Measurements from ENCODE around the gene CDKL5.
A peak's percentile ranks its signal among the peaks of the same experiment; 100 is the strongest.

The CDKL5 gene

GRCh38 chrX:18613930-18614639 lies 188.7 kb downstream of the CDKL5 start:
- no peaks in the 10 kb centered on the region for H3K27me3 ChIP-seq (ENCODE audit: control insufficient read depth, insufficient read depth, low read length)
- H3K36me3 ChIP-seq (ENCODE audit: control insufficient read depth, insufficient read depth, low read length) = peaks cover 25% of the 10 kb centered on the region
- no peaks in the 10 kb centered on the region for H3K9me3 ChIP-seq (ENCODE audit: control insufficient read depth, insufficient read depth, low read depth, low read length)
- peaks cover 4% of the 10 kb centered on the region; the same call in 1 of the 2 replicates for H3K4me1 ChIP-seq (ENCODE audit: control insufficient read depth, insufficient read depth, low read length)
- no peak overlapping the region for H3K27ac ChIP-seq (ENCODE audit: low read depth, low read length)
- H3K9ac ChIP-seq (ENCODE audit: low read length) = no peak overlapping the region
- no peak overlapping the region for H3K4me3 ChIP-seq (ENCODE audit: low read depth, low read length)

GRCh38 chrX:18616688-18617406 lies 191.4 kb downstream of the CDKL5 start:
- Histone ChIP-seq H3K27ac (ENCODE audit: low read depth, low read length) (no peak overlapping the region), H3K9me3 (ENCODE audit: control insufficient read depth, insufficient read depth, low read depth, low read length) (no peaks in the 10 kb centered on the region), H3K36me3 (ENCODE audit: control insufficient read depth, insufficient read depth, low read length) (peaks cover 9% of the 10 kb centered on the region), H3K4me3 (ENCODE audit: low read depth, low read length) (no peak overlapping the region), H3K27me3 (ENCODE audit: control insufficient read depth, insufficient read depth, low read length) (no peaks in the 10 kb centered on the region), H3K4me1 (ENCODE audit: control insufficient read depth, insufficient read depth, low read length) (peaks cover 4% of the 10 kb centered on the region; the same call in 1 of the 2 replicates), H3K9ac (ENCODE audit: low read length) (no peak overlapping the region)

- Histone ChIP-seq H3K27ac (ENCODE audit: low read depth, low read length) (no peak overlapping the region), H3K36me3 (ENCODE audit: control insufficient read depth, insufficient read depth, low read length) (peaks cover 9% of the 10 kb centered on the region), H3K4me1 (ENCODE audit: control insufficient read depth, insufficient read depth, low read length) (peaks cover 4% of the 10 kb centered on the region; the same call in 1 of the 2 replicates), H3K9me3 (ENCODE audit: control insufficient read depth, insufficient read depth, low read depth, low read length) (no peaks in the 10 kb centered on the region), H3K27me3 (ENCODE audit: control insufficient read depth, insufficient read depth, low read length) (no peaks in the 10 kb centered on the region), H3K4me3 (ENCODE audit: low read depth, low read length) (no peak overlapping the region), H3K9ac (ENCODE audit: low read length) (no peak overlapping the region)
Measured at GRCh38 chrX:18617407-18617750, 192.0 kb downstream of the CDKL5 start.

- Histone ChIP-seq H3K9me3 (ENCODE audit: control insufficient read depth, insufficient read depth, low read depth, low read length) (no peaks in the 10 kb centered on the region), H3K4me1 (ENCODE audit: control insufficient read depth, insufficient read depth, low read length) (peaks cover 4% of the 10 kb centered on the region; the same call in 1 of the 2 replicates), H3K27ac (ENCODE audit: low read depth, low read length) (no peak overlapping the region), H3K4me3 (ENCODE audit: low read depth, low read length) (no peak overlapping the region), H3K27me3 (ENCODE audit: control insufficient read depth, insufficient read depth, low read length) (no peaks in the 10 kb centered on the region), H3K9ac (ENCODE audit: low read length) (no peak overlapping the region), H3K36me3 (ENCODE audit: control insufficient read depth, insufficient read depth, low read length) (peaks cover 2% of the 10 kb centered on the region; the same call in 1 of the 2 replicates)
Measured at GRCh38 chrX:18619288-18619687, 193.9 kb downstream of the CDKL5 start.

- no peaks in the 10 kb centered on the region for H3K27me3 ChIP-seq (ENCODE audit: control insufficient read depth, insufficient read depth, low read length)
- H3K4me1 ChIP-seq (ENCODE audit: control insufficient read depth, insufficient read depth, low read length) = peaks cover 4% of the 10 kb centered on the region; the same call in 1 of the 2 replicates
- peaks cover 12% of the 10 kb centered on the region for H3K36me3 ChIP-seq (ENCODE audit: control insufficient read depth, insufficient read depth, low read length)
- H3K9me3 ChIP-seq (ENCODE audit: control insufficient read depth, insufficient read depth, low read depth, low read length) = no peaks in the 10 kb centered on the region
- H3K4me3 ChIP-seq (ENCODE audit: low read depth, low read length) = no peak overlapping the region
- no peak overlapping the region for H3K9ac ChIP-seq (ENCODE audit: low read length)
- no peak overlapping the region for H3K27ac ChIP-seq (ENCODE audit: low read depth, low read length)
Measured at GRCh38 chrX:18620349-18620748, 194.9 kb downstream of the CDKL5 start.

- no peak overlapping the region for H3K9ac ChIP-seq (ENCODE audit: low read length)
- H3K9me3 ChIP-seq (ENCODE audit: control insufficient read depth, insufficient read depth, low read depth, low read length) = no peaks in the 10 kb centered on the region
- no peak overlapping the region for H3K27ac ChIP-seq (ENCODE audit: low read depth, low read length)
- no peak overlapping the region for H3K4me3 ChIP-seq (ENCODE audit: low read depth, low read length)
- H3K27me3 ChIP-seq (ENCODE audit: control insufficient read depth, insufficient read depth, low read length) = no peaks in the 10 kb centered on the region
- peaks cover 42% of the 10 kb centered on the region for H3K36me3 ChIP-seq (ENCODE audit: control insufficient read depth, insufficient read depth, low read length)
- H3K4me1 ChIP-seq (ENCODE audit: control insufficient read depth, insufficient read depth, low read length) = no peaks in the 10 kb centered on the region
Measured at GRCh38 chrX:18624599-18624998, 199.2 kb downstream of the CDKL5 start.

GRCh38 chrX:18630934-18631333 lies 205.5 kb downstream of the CDKL5 start:
- Histone ChIP-seq H3K27me3 (ENCODE audit: control insufficient read depth, insufficient read depth, low read length) (no peaks in the 10 kb centered on the region), H3K27ac (ENCODE audit: low read depth, low read length) (no peak overlapping the region), H3K9me3 (ENCODE audit: control insufficient read depth, insufficient read depth, low read depth, low read length) (peaks cover 2% of the 10 kb centered on the region; the same call in 1 of the 2 replicates), H3K9ac (ENCODE audit: low read length) (no peak overlapping the region), H3K36me3 (ENCODE audit: control insufficient read depth, insufficient read depth, low read length) (peaks cover 45% of the 10 kb centered on the region), H3K4me3 (ENCODE audit: low read depth, low read length) (no peak overlapping the region), H3K4me1 (ENCODE audit: control insufficient read depth, insufficient read depth, low read length) (peaks cover 6% of the 10 kb centered on the region; the same call in 1 of the 2 replicates)

GRCh38 chrX:18638398-18638797 lies 213.0 kb downstream of the CDKL5 start:
- Histone ChIP-seq H3K27me3 (ENCODE audit: control insufficient read depth, insufficient read depth, low read length) (no peaks in the 10 kb centered on the region), H3K4me1 (ENCODE audit: control insufficient read depth, insufficient read depth, low read length) (peaks cover 17% of the 10 kb centered on the region), H3K9ac (ENCODE audit: low read length) (no peak overlapping the region), H3K27ac (ENCODE audit: low read depth, low read length) (no peak overlapping the region), H3K4me3 (ENCODE audit: low read depth, low read length) (no peak overlapping the region), H3K36me3 (ENCODE audit: control insufficient read depth, insufficient read depth, low read length) (peaks cover 6% of the 10 kb centered on the region; the same call in 1 of the 2 replicates), H3K9me3 (ENCODE audit: control insufficient read depth, insufficient read depth, low read depth, low read length) (peaks cover 2% of the 10 kb centered on the region; the same call in 1 of the 2 replicates)

- Histone ChIP-seq H3K4me3 (ENCODE audit: low read depth, low read length) (no peak overlapping the region), H3K36me3 (ENCODE audit: control insufficient read depth, insufficient read depth, low read length) (0 out of 2 replicates have a peak, but pooled peaks cover 4% of the 10 kb centered on the region), H3K4me1 (ENCODE audit: control insufficient read depth, insufficient read depth, low read length) (peaks cover 11% of the 10 kb centered on the region)
Measured at GRCh38 chrX:18639280-18639679, 213.9 kb downstream of the CDKL5 start.

GRCh38 chrX:18640686-18641085 lies 215.3 kb downstream of the CDKL5 start:
- peak overlapping the region; percentile 21 for H3K9ac ChIP-seq (ENCODE audit: low read length)
- H3K4me1 ChIP-seq (ENCODE audit: control insufficient read depth, insufficient read depth, low read length) = peaks cover 11% of the 10 kb centered on the region
- no peaks in the 10 kb centered on the region for H3K36me3 ChIP-seq (ENCODE audit: control insufficient read depth, insufficient read depth, low read length)
- H3K9me3 ChIP-seq (ENCODE audit: control insufficient read depth, insufficient read depth, low read depth, low read length) = peaks cover 2% of the 10 kb centered on the region; the same call in 1 of the 2 replicates
- no peaks in the 10 kb centered on the region for H3K27me3 ChIP-seq (ENCODE audit: control insufficient read depth, insufficient read depth, low read length)
- peak overlapping the region; percentile 26; the same call in 1 of the 2 replicates for H3K4me3 ChIP-seq (ENCODE audit: low read depth, low read length)
- no peak overlapping the region for H3K27ac ChIP-seq (ENCODE audit: low read depth, low read length)

More at GRCh38 chrX:18639280-18639679, 213.9 kb downstream of the CDKL5 start:
- Histone ChIP-seq H3K27me3 (ENCODE audit: control insufficient read depth, insufficient read depth, low read length) (no peaks in the 10 kb centered on the region), H3K9ac (ENCODE audit: low read length) (no peak overlapping the region), H3K9me3 (ENCODE audit: control insufficient read depth, insufficient read depth, low read depth, low read length) (peaks cover 2% of the 10 kb centered on the region; the same call in 1 of the 2 replicates), H3K27ac (ENCODE audit: low read depth, low read length) (no peak overlapping the region)

GRCh38 chrX:18643243-18643642 lies 217.8 kb downstream of the CDKL5 start:
- H3K4me1 ChIP-seq (ENCODE audit: control insufficient read depth, insufficient read depth, low read length) = peaks cover 11% of the 10 kb centered on the region
- no peaks in the 10 kb centered on the region for H3K9me3 ChIP-seq (ENCODE audit: control insufficient read depth, insufficient read depth, low read depth, low read length)
- no peaks in the 10 kb centered on the region for H3K36me3 ChIP-seq (ENCODE audit: control insufficient read depth, insufficient read depth, low read length)

More at GRCh38 chrX:18643243-18643642, 217.8 kb downstream of the CDKL5 start:
- Histone ChIP-seq H3K27me3 (ENCODE audit: control insufficient read depth, insufficient read depth, low read length) (no peaks in the 10 kb centered on the region), H3K4me3 (ENCODE audit: low read depth, low read length) (no peak overlapping the region), H3K27ac (ENCODE audit: low read depth, low read length) (no peak overlapping the region), H3K9ac (ENCODE audit: low read length) (no peak overlapping the region)

All from HUES6 (cell line).